MM.1S (cell line): ENCODE data around the gene CDC45.

Source experiments
- CTCF ChIP-seq: fragments of 300-600 bp; sonication (generic); IDR thresholded peaks from 2 replicates; pipeline ENCODE4 v1.5.1; 2016; ENCODE audit warnings: antibody characterized with exemption, low read length, mixed read lengths
- EZH2 ChIP-seq: fragments of 300-600 bp; sonication (generic); optimal IDR thresholded peaks from 2 replicates; pipeline ENCODE3; 2017; ENCODE audit warnings: low read depth, mild to moderate bottlenecking, antibody characterized with exemption, low read length, mixed read lengths
- EZH2phosphoT487 ChIP-seq: fragments of 300-600 bp; sonication (generic); IDR thresholded peaks from 2 replicates; pipeline ENCODE4 v1.6.1; 2018; ENCODE audit warnings: antibody characterized with exemption, low read length

- TF ChIP-seq EZH2phosphoT487, result no peak
- no peak for TF ChIP-seq CTCF
- TF ChIP-seq EZH2, result no peak
These were observed 48.2 kb downstream of the CDC45 start for GRCh38 chr22:19527861-19528417.
